H9 (cell line): Measurements from ENCODE around the gene CA5A. TPM values are rescaled to one million over a fixed set of nuclear protein-coding genes. Genes with fewer than 3 reads are reported as not detected.

Source experiments
- DNase-seq: peaks from one replicate; pipeline ENCODE4 v3.0.0-alpha.2; 2017
- H2AFZ ChIP-seq: one replicate; pipeline ENCODE4 v1.6.1; 2013; ENCODE audit warnings: mild to moderate bottlenecking, low read length, control low read depth, moderate library complexity
- H2AK5ac ChIP-seq: 2 replicates; pipeline ENCODE4 v1.6.1; 2013; ENCODE audit warnings: low read length, control low read depth, mixed read lengths; ENCODE audit not compliant: insufficient read length
- H2BK120ac ChIP-seq: one replicate; pipeline ENCODE4 v1.6.1; 2013; ENCODE audit warnings: low read depth, mild to moderate bottlenecking, low read length, control low read depth, inconsistent platforms; ENCODE audit not compliant: poor library complexity, severe bottlenecking
- H2BK12ac ChIP-seq: 2 replicates; pipeline ENCODE4 v1.6.1; 2013; ENCODE audit warnings: low read length, control low read depth, mixed read lengths, low read depth; ENCODE audit not compliant: insufficient read length
- H2BK15ac ChIP-seq: 2 replicates; pipeline ENCODE4 v1.6.1; 2013; ENCODE audit warnings: low read depth, low read length, control low read depth
- H2BK20ac ChIP-seq: one replicate; pipeline ENCODE4 v1.6.1; 2013; ENCODE audit warnings: low read depth, mild to moderate bottlenecking, low read length, control low read depth, inconsistent platforms; ENCODE audit not compliant: poor library complexity, severe bottlenecking
- H2BK5ac ChIP-seq: 2 replicates; pipeline ENCODE4 v1.6.1; 2013; ENCODE audit warnings: low read length, control low read depth, mixed read lengths; ENCODE audit not compliant: insufficient read length
- H3K14ac ChIP-seq: 2 replicates; pipeline ENCODE4 v1.6.1; 2013; ENCODE audit warnings: low read length, control low read depth; ENCODE audit not compliant: insufficient read depth
- H3K18ac ChIP-seq: 2 replicates; pipeline ENCODE4 v1.6.1; 2013; ENCODE audit warnings: low read depth, mild to moderate bottlenecking, mixed read lengths, low read length, control low read depth; ENCODE audit not compliant: insufficient read length
- H3K23ac ChIP-seq: 2 replicates; pipeline ENCODE4 v1.6.1; 2013; ENCODE audit warnings: low read length, control low read depth, mixed read lengths, low read depth; ENCODE audit not compliant: insufficient read length
- H3K23me2 ChIP-seq: 2 replicates; pipeline ENCODE4 v1.6.1; 2013; ENCODE audit warnings: low read depth, mild to moderate bottlenecking, mixed read lengths, low read length, control low read depth; ENCODE audit not compliant: insufficient read length, poor library complexity, severe bottlenecking
- H3K27ac ChIP-seq: 2 replicates; pipeline ENCODE4 v1.5.1; 2013; ENCODE audit warnings: low read length, control low read depth, mixed read lengths, low read depth; ENCODE audit not compliant: insufficient read length
- H3K27me3 ChIP-seq: 2 replicates; pipeline ENCODE4 v1.6.1; 2013; ENCODE audit warnings: low read length, control low read depth, inconsistent platforms; ENCODE audit not compliant: insufficient read depth
- H3K4ac ChIP-seq: 2 replicates; pipeline ENCODE4 v1.6.1; 2013; ENCODE audit warnings: low read depth, mild to moderate bottlenecking, control low read depth, inconsistent platforms, low read length, moderate library complexity
- H3K4me1 ChIP-seq: 2 replicates; pipeline ENCODE4 v1.6.1; 2013; ENCODE audit warnings: low read length, control low read depth, inconsistent platforms; ENCODE audit not compliant: insufficient read depth
- H3K4me2 ChIP-seq: 2 replicates; pipeline ENCODE4 v1.6.1; 2013; ENCODE audit warnings: low read length, control low read depth, mixed read lengths; ENCODE audit not compliant: insufficient read length, insufficient read depth
- H3K56ac ChIP-seq: 2 replicates; pipeline ENCODE4 v1.6.1; 2013; ENCODE audit warnings: low read depth, mild to moderate bottlenecking, mixed read lengths, low read length, control low read depth; ENCODE audit not compliant: insufficient read length
- H3K79me1 ChIP-seq: 2 replicates; pipeline ENCODE4 v1.6.1; 2013; ENCODE audit warnings: low read depth, mild to moderate bottlenecking, moderate library complexity, low read length, control low read depth, inconsistent platforms; ENCODE audit not compliant: insufficient read depth, poor library complexity, severe bottlenecking
- H3K79me2 ChIP-seq: 2 replicates; pipeline ENCODE4 v1.6.1; 2013; ENCODE audit warnings: low read length, control low read depth, inconsistent platforms; ENCODE audit not compliant: insufficient read depth
- H3K9ac ChIP-seq: 2 replicates; pipeline ENCODE4 v1.6.1; 2013; ENCODE audit warnings: low read length, control low read depth, mixed read lengths; ENCODE audit not compliant: insufficient read length; ENCODE audit errors: extremely low read depth
- H3K9me3 ChIP-seq: one replicate; pipeline ENCODE4 v1.6.1; 2013; ENCODE audit warnings: low read depth, low read length, inconsistent platforms; ENCODE audit not compliant: control insufficient read depth
- H3T11ph ChIP-seq: one replicate; pipeline ENCODE4 v1.6.1; 2013; ENCODE audit warnings: mild to moderate bottlenecking, low read length, control low read depth, inconsistent platforms
- H4K20me1 ChIP-seq: one replicate; pipeline ENCODE4 v1.6.1; 2013; ENCODE audit not compliant: control insufficient read depth, insufficient read length, insufficient read depth
- H4K5ac ChIP-seq: 2 replicates; pipeline ENCODE4 v1.6.1; 2013; ENCODE audit warnings: low read depth, mild to moderate bottlenecking, mixed read lengths, low read length, control low read depth; ENCODE audit not compliant: insufficient read length
- H4K8ac ChIP-seq: replicated peaks from 2 replicates; pipeline ENCODE4 v1.6.1; 2013; ENCODE audit warnings: low read length, control low read depth, mixed read lengths, low read depth; ENCODE audit not compliant: insufficient read length
- H4K91ac ChIP-seq: 2 replicates; pipeline ENCODE4 v1.6.1; 2013; ENCODE audit warnings: low read depth, mild to moderate bottlenecking, moderate library complexity, mixed read lengths, low read length, control low read depth; ENCODE audit not compliant: insufficient read length
- H3K27ac Mint-ChIP-seq, 3 experiments: 2 replicates in 2 of 3; 3 replicates in 1 of 3; pipeline ENCODE4 v1.8.0; 2020 to 2021; ENCODE audit warnings: mixed read lengths in 3 of 3, mild to moderate bottlenecking in 1 of 3, moderate library complexity in 1 of 3
- H3K27me3 Mint-ChIP-seq: 2 replicates; pipeline ENCODE4 v1.8.0; 2021; ENCODE audit warnings: low read depth, mild to moderate bottlenecking, moderate library complexity, mixed read lengths
- H3K36me3 Mint-ChIP-seq, 3 experiments: 2 replicates in 2 of 3; 3 replicates in 1 of 3; pipeline ENCODE4 v1.8.0; 2020 to 2021; ENCODE audit warnings: low read depth in 3 of 3, mixed read lengths in 3 of 3; ENCODE audit not compliant: insufficient read depth in 1 of 3
- H3K4me1 Mint-ChIP-seq, 2 experiments: 2 replicates each; pipeline ENCODE4 v1.8.0; 2020; ENCODE audit warnings: mixed read lengths in 2 of 2
- H3K4me3 Mint-ChIP-seq, 2 experiments: 2 replicates in 1 of 2; 3 replicates in 1 of 2; pipeline ENCODE4 v1.8.0; 2020 to 2021; ENCODE audit warnings: mild to moderate bottlenecking in 2 of 2, mixed read lengths in 2 of 2, moderate library complexity in 1 of 2
- H3K9me3 Mint-ChIP-seq, 2 experiments: 2 replicates in 1 of 2; 3 replicates in 1 of 2; pipeline ENCODE4 v1.8.0; 2020; ENCODE audit warnings: mild to moderate bottlenecking in 2 of 2, mixed read lengths in 2 of 2, moderate library complexity in 1 of 2
- WGBS: extraction: QIAGEN DNeasy Blood & Tissue Kit; methylation state at CpG from one replicate; pipeline ENCODE4 v1.1.7; 2013; ENCODE audit warnings: missing lambda C conversion rate, low lambda C conversion rate, mixed read lengths; ENCODE audit not compliant: insufficient read length; ENCODE audit errors: extremely low coverage; 5-methylcytosine and 5-hydroxymethylcytosine counted together
- total RNA-seq: library from RNA; stranded (reverse); gene quantifications from 2 replicates; pipeline ENCODE4 v1.2.1, GENCODE V29; 2021
- TF ChIP-seq, protein P1 (sequence below): fragments of 200-600 bp; sonication (generic); conservative IDR thresholded peaks from 3 replicates; pipeline ENCODE4 v1.8.0; 2021; ENCODE audit warnings: antibody characterized with exemption, mild to moderate bottlenecking

Gene CA5A
- total RNA-seq, 1 experiment from 2014 or later: not detected

DNA sequence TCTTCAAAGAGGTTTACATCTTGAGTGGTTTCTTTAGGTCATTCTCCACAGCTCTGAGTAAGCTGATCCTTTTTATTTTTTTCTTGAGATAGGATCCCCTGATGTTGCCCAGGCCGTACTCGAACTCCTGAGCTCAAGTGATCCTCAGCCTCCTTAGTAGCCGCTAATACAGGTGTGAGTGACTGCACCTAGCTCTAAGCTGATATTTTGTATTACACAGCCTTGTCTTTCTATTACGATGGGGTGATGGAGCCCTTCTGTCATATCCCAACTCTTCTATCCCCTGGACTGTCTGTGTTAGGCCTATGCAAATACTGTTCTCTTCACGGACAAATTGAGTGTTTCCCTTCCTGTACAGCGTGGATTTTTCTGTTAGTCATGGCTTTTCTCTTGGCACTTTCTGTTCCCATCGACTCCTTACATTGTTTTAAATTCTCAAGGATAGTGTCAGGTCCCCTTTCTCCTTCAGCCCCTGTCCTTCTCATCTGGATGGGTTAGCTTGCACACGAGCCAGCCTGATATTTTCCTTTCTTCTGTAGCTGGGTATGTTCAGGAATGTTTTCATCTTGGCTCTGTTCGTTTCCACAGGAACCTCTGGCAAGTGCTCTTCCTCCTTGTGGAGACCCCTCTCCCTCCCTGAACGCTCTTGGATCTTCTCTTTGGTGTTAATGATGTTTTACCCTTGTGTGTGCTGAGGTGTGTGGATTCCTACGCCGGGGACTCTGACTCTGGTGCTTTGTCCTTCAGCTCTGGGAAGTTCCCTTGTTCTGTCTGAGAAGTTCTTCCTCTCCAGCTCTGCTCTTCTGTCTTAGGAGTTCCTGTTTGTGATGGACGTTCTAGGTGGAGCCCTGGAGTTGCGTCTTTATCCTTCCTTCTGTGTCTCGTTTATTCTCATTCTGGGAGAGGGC lies 17.2 kb upstream of the CA5A start:
- no peak overlapping the region for H3T11ph ChIP-seq
- no peaks in the 10 kb centered on the region for H3K9me3 ChIP-seq
- H4K5ac ChIP-seq: no peak overlapping the region
- TF ChIP-seq, protein P1, sequence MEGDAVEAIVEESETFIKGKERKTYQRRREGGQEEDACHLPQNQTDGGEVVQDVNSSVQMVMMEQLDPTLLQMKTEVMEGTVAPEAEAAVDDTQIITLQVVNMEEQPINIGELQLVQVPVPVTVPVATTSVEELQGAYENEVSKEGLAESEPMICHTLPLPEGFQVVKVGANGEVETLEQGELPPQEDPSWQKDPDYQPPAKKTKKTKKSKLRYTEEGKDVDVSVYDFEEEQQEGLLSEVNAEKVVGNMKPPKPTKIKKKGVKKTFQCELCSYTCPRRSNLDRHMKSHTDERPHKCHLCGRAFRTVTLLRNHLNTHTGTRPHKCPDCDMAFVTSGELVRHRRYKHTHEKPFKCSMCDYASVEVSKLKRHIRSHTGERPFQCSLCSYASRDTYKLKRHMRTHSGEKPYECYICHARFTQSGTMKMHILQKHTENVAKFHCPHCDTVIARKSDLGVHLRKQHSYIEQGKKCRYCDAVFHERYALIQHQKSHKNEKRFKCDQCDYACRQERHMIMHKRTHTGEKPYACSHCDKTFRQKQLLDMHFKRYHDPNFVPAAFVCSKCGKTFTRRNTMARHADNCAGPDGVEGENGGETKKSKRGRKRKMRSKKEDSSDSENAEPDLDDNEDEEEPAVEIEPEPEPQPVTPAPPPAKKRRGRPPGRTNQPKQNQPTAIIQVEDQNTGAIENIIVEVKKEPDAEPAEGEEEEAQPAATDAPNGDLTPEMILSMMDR: no peak
- Mint-ChIP-seq H3K27me3 (no peaks in the 10 kb centered on the region; the same call in 1 of the 2 replicates), H3K27ac (peak overlapping the region in 2 of 3 experiments; percentile 8 to 71; a peak in 5 of 7 replicates), H3K4me1 (peaks cover 34 to 39% of the 10 kb centered on the region in 2 experiments), H3K4me3 (peak overlapping the region; percentile 29 to 36), H3K36me3 (peaks cover 12 to 38% (median 30%) of the 10 kb centered on the region in 3 experiments), H3K9me3 (no peaks in the 10 kb centered on the region)
- peaks cover 7% of the 10 kb centered on the region for H3K23me2 ChIP-seq
- no peak overlapping the region for H2BK5ac ChIP-seq
- no CpG with 5 or more reads among the region's 15 CpGs for WGBS
- no peak overlapping the region for H3K56ac ChIP-seq
- no peak for DNase-seq
- H2BK12ac ChIP-seq: no peak overlapping the region
- peaks cover 16% of the 10 kb centered on the region; the same call in 1 of the 2 replicates for H3K79me2 ChIP-seq
- H4K8ac ChIP-seq: no peak overlapping the region
- H2BK15ac ChIP-seq: no peak overlapping the region
- no peaks in the 10 kb centered on the region for H3K4me1 ChIP-seq
- H2BK20ac ChIP-seq: no peak overlapping the region
- H3K79me1 ChIP-seq: peaks cover 13% of the 10 kb centered on the region
- no peak overlapping the region for H3K23ac ChIP-seq
- H3K9ac ChIP-seq: peak overlapping the region; percentile 4
- H3K27me3 ChIP-seq: no peaks in the 10 kb centered on the region
- no peak overlapping the region for H4K91ac ChIP-seq
- H3K14ac ChIP-seq: no peak overlapping the region
- no peak overlapping the region for H2BK120ac ChIP-seq
- no peak overlapping the region for H3K18ac ChIP-seq
- H2AFZ ChIP-seq: no peak overlapping the region
- H3K4ac ChIP-seq: no peak overlapping the region
- no peak overlapping the region for H2AK5ac ChIP-seq
- H4K20me1 ChIP-seq: no peaks in the 10 kb centered on the region
- H3K27ac ChIP-seq: no peak overlapping the region
- no peak overlapping the region for H3K4me2 ChIP-seq
